ENCODE measurements around the gene NCR3LG1.

NCR3LG1 gene, protein sequence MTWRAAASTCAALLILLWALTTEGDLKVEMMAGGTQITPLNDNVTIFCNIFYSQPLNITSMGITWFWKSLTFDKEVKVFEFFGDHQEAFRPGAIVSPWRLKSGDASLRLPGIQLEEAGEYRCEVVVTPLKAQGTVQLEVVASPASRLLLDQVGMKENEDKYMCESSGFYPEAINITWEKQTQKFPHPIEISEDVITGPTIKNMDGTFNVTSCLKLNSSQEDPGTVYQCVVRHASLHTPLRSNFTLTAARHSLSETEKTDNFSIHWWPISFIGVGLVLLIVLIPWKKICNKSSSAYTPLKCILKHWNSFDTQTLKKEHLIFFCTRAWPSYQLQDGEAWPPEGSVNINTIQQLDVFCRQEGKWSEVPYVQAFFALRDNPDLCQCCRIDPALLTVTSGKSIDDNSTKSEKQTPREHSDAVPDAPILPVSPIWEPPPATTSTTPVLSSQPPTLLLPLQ

DNA sequence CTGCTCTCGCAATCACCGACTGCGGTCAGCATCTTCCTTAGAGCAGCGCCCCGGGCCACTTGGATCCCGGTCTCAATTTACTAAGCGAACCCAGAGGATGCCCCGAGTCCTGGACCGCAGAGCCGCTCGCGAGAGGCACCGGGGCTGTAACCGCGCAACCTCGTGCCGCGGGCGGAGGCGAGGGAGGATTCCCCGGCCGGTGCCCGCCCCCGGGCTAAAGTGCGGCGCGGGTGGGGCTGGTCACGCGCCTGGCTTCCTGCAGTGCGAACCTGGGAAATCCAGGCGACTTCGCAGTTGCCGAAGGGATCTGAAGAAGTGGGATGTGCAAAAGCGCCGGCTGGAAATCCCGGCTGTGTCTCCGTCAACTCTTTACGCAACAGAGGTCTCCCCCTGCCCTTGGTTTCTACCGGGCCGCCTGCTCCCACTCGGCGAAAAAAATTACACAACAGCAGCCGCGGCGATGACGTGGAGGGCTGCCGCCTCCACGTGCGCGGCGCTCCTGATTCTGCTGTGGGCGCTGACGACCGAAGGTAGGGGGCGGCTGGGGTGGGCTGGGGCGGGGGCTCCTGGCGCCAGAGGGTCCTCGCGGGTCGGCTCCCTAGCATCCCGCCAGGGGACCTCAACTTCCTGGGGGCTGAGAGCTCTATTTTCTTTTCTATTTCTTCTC, at the start of gene NCR3LG1:
Gene NCR3LG1, plus strand, starts transcription at position 291 of the 667 bp plus-strand sequence. Its CDS starts 170 bp downstream, at position 461.
- no peak for DNase-seq

DNA sequence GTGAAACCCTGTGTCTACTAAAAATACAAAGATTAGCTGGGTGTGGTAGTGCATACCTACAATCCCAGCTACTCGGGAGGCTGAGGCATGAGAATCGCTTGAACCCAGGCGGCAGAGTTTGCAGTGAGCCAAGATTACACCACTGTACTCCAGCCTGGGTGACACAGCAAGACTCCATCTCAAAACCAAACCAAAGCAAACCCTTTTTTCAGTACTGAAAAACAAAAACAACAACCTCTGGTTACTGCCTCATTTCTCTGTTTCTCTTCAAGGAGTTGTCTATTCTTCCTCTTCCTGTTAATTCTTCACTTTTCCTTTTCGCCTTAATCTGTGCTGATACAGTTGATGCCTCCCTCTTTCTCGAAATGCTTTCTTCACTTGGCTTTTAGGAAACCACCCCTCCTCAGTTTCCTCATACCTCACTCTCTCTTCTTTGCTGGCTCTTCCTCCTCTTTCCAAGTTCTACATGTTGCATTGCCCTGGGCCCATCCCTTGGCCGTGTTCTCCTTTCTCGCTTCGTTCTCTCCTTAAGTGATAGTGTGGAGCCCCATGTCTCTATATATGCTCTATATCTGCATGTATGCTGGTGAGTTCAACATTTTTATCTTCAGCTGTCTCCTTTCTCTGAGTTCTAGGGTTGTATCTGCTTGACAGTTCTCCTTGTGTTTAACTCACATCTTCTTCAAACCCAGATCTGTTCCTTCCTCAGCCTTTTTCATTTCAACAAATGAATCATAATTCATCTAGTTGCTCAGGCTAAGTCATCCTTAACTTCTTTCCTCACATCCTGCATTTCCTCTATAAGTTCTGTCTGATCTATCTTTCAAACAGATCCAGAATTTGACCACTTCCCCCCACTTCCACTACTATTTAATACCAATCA, 38.0 kb upstream of the NCR3LG1 start:
- DNase-seq = no peak

DNA sequence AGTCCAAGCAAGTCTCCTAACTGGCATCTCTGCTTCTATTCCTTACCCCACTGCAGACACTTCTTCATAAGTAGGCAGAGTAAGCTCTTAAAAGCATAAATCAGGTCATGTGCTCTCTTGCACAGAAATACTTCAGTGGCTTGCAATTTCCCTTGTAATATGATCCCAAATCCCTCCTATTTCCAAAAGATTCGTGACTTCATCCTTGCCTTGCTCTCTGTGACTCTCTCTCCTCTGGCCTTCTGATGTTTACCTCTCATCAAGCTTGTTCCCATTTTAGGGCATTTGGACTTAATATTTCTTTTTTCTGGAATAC, 37.4 kb upstream of the NCR3LG1 start:
- no peak for DNase-seq

DNA sequence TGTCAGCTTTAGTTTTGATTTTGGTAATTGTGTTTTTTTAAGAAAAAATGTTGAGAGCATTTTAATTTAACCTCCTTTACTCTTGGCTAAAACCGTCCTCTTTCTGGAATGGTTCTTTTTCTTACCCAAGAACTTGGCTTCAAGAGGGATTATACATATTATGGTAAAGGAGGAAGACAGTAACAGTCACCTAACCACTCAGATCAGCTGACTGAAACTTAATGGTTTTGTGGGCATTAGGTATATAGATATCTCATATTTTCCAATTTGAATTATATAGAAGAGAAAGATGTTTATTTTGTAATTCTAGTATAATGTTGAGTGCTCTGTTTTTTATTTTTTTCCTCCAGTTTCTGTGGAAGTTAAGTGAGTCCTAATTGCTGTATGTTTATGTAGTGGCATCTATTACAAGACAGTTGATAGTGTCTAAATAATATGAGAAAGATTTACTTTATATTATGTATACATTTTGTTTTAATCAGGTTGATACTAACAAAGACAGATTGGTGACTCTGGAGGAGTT, 36.6 kb upstream of the NCR3LG1 start:
- no peak for DNase-seq

DNA sequence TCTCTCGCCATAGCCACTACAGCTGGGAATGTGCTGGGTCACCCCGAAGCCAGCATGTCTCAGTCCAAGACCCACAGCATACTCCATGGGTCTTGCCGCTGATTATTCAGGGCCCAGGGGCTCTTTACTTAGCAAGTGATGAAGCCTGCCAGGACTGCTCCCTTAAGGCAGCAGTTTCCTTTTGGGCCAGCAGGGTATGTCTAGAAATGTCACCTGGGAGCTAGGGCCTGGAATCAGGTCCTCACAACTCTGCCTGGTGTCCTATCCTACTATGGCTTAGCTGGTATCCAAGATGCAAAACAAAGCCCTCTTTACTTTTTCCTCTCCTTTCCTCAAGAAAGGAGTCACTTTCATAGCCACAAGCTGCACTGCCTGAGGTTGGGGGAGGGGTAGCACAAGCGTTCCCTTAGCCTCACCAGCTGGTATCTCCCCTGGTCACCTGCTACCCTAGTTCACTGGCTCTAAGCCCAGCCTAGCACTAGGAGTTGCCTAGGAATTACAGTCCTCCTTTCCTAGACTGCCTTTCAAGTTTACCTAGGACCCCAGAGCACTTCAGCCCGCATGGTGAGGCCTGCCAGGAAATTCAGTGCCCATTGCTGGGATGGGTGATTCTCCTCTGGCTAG, 22.6 kb upstream of the NCR3LG1 start:
- DNase-seq = no peak

DNA sequence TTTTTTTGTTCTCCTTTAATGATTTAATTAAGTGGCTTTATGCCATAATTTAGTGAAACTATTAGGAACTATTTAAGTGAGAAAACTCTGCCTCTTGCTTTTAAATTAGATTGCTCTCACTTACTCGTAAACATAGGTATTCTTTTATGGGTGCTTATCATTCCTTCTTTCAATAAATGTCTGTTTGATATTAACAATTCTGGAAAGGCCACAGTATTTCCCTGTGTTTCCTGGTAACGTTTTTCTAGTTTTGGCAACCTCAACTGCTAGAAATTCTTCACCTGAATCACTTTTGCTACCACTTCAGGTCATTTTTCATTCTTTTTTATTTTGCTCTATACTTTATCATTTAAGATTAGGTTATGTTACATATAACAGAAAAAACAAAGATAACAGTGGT, 19.9 kb upstream of the NCR3LG1 start:
- no peak for DNase-seq

DNA sequence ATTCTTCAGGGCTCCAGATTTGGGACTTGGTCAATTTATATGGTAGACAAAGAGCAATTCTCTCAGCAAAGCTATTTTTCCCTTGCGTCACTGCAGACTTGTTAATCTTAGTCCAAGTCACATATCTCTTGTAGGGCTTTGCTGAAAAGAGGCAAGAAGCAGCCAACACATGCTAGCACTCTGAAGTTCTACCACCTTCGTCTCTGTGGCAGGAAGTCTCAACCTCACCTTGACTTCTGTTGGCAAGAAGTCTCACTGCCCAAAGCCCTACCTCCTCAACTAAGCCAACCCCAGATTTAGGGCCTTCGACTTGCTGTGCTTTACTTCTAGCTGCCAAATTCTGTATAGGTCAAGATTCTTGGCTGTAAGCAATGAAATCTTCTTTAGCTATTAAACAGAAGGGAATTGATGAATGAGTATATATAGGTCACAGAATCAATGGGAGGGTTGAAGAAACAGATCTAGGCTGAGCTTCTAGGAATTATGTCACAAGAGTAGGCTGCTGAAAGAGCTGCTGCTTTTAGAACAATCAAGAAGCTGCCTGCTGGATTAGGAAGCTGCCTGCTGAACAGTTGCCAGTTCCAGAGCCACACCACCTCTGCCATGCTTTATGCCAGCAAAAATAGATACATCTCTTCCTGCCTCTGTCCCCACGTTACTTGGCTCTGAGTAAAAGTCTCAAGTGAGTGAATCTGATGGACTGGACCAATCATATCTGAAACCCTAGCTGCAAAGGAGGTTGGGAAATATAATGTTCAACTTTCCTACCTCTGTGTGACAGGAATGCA, 17.6 kb upstream of the NCR3LG1 start:
- no peak for DNase-seq

DNA sequence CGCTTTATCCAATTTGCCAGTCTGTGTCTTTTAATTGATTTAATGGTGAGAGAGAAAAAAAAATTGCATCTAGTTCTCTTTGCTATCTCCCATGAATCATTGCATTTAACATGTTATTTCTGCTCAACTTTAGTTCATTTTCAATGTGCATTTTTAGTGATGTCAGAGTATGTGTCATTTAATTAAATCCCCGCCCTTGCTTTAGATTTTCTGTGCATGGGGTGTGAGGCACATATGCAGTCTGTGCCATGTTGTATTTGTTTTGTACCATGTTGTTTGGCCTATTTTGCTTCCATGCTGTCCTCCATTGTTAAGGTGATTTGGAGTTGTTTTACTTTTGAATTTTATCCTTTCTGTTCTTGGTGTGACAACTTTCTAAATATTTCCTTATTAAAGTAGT, 8.3 kb upstream of the NCR3LG1 start:
- no peak for DNase-seq

DNA sequence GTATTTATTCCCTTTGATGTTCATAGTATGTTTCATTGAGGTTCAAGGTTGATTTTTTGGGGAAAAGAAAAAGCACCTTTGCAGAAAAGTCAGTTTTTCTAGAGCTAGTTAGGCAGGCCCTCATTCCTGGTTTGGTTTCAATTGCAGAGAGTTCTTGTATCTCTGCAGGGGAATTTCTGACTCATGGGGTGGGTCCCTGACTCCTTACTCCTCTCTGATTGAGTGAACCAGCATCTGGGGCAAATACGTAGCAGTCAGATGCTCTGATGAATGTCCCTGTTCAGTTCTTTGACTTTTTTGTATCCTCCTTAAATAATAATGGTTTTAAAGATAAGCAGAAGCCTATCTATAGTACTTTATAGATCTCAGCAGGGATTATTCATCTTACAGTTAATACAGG, 7.7 kb upstream of the NCR3LG1 start:
- DNase-seq = no peak

DNA sequence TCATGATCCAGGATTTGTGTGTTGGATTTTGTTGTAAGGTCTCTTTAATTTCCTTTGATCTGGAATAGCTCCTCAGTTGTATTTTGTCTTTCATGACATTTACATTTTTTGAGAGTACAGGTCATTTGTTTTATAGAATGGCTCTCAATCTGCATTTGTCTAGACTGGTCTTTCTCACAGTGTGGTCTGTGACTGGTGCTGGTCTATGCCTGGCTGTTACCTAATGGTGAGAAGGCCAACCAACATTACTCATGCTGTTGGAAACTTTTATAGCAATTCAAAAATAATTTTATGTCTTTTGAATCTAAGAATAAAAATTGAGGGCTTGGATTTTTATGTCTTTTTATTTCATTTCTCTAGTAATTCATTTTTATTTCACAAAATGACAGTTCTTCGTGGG, 3.9 kb upstream of the NCR3LG1 start:
- no peak for DNase-seq

DNA sequence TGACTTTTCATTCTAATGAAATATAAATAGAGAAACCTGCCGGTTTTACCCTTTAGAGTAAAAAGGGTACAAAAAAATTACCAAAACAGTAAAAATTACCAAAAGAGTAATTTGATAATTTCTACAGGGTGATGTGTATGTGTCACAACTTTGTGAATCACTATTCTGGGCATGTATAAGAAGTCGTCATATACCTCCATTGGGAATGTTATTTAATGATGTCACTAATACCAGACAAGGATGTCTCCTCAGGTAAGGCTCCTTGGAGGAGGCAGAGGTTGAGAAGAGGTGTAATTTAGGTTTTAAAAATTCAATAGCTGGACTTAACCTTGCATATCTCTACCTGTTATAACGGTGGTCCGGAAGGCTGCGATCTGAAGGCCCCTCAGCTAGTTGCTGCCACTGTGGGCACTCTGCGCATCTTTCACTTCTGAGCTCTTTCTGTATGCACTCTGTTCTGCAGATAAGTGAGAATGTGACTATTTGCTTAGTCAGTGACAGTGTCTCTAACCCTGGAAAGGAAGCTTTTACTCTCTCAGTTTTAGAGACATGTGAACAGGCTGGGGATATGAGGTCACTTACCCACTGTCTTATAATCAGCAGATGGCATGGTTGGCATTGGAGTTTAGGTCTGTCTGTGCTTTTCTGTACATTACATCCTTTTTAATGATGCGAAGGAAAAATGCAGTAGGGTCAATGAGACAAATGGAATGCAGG, 987 bp upstream of the NCR3LG1 start:
- no peak for DNase-seq

DNA sequence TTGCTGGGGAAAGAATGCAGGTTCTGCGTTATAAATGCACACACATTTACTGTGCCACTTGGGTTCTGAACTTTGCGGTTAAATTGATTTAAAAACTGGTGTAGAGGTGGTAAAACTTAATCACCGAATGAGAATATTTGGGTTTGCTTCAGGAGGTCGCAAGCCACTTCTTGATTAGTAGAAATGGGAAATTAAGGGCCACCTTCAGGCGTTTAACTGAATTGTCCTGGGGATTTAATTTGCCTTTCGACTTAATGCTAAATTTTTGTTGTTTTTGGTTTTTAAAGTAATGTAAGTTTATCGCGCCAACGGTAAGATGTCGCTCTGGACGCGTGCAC, 459 bp upstream of the NCR3LG1 start:
- DNase-seq = no peak

DNA sequence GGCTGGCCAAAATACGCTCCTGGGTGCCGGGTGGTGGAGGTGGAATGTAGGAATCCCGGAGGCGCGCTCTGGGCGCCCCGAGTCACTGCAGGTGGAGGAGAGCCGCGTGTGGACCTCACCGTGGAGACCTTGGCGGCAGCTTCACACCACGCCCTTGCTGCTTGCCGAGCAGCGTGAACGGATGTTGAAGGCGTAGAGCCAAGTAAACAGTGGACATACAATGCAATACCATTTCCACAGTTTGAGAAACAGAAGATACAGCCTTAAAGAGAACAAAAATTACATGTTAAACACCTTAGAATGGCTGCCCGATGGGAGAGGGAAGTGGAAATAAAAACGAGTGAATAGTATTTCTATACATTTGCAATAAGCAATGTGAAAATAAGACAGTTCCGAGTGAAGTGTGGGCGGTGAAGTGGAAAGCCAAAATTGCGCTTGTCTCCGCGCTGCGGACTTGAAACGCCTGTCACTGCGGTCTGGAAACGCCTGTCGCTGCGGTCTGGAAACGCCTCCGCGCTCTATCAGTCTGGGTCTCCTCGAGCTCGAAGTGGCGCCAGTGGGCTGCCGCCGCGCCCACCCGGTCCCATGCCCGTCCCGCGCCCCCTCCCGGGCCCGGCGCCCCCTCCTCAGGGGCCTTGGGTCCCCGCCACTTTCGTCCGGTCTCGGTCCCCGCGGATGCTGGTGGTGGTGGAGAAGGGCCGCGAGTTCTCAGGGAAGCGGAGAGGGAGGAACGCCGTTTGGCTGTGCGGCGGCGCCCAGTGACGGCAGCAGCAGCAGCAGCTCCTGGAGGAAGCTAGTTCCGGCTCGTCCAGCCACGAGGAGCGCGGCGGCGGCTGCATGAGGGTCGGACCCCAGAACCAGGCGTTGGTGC, 1.6 kb downstream of the NCR3LG1 start:
- peak; percentile 25 to 80 for DNase-seq

DNA sequence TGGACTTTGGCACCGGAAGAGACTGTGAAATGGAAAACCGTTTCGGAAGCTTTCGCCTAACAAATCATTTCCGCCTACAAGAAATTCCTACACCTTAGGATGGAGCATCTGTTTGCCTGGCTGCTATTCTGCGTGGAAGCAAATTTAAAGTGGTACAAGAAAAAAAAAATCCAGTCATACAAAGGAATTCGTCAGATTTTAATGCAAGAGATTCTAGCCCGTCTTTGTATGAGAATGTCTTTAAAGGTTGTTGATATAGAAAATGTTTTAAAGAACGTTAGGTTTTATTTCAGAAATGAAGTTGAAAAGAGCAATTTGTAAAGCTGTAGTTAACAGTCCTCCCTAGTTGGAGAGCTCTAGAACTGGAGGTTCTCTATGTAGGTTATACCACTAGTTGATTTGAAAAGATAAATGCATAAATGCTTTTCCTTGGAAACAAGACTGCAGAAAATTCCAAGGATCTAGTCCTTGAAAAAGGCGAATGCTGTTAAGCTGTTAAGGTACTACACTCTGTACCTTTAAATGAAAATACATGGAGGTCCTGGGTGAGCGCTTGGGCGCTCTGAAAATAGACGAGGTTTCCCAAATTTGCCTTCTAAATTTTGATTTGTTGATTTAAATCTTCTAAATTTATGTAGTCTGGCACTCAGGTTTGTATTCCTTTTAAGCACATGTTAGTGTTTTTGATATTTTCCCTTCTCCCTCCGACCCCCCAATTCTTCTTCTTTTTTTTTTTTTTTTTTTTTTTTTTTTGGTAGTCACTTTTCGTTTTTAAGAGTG, 2.4 kb downstream of the NCR3LG1 start:
- peak in 1 of 2 experiments; percentile 34 for DNase-seq

DNA sequence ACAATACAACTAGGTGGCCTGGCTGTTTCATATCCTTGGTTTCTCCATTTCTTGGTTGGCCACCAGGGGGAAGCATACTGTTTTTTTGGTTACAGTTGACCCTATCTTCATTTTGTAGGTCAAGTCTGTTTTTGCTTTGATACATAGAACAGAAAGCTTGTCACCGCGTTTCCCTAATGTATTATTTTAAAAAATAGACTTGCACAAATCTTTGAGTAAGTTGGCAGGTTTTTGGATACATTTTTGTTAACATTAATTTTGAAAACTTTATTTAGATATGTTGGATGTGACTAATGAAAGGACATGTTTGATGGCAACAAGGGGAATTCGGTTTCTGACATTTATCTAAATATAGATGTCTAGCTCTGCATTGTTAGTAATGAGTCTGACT, 3.0 kb downstream of the NCR3LG1 start:
- DNase-seq = peak; percentile 54 to 79

DNA sequence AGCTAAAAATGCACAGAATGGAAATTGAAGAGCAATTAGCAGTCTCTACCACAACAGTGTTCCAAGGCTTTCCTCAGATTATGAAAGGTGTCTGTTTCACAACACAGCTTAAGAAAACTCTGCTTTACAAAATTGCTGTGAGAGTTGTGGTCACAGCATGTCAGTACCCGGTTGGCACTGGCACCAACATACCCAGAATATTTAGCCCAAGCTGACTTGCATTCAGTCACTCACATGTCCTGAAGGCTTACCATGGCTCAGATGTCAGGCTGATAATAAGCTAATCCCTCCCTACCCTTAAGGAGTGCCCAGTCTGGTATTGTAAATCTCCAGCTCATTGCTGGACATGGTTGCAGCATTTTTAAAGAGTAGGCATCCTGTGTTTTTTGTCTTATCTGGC, 14.9 kb downstream of the NCR3LG1 start:
- DNase-seq = no peak

DNA sequence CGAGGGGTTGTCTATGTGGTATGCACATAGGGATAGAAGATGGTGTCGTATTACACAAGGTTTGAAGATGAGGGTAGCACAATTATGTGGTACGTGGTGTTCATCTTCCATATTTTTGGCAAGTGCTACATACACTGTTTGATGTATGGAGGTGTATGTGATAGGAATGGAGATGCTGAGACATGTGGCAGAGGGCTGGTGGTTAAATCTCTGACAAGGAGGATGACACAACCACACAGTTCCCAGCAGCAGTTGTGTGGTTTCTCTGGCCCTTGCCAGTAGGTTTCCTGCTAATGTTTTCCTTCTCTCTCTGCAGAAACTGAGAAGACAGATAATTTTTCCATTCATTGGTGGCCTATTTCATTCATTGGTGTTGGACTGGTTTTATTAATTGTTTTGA, 17.0 kb downstream of the NCR3LG1 start:
- DNase-seq = no peak

DNA sequence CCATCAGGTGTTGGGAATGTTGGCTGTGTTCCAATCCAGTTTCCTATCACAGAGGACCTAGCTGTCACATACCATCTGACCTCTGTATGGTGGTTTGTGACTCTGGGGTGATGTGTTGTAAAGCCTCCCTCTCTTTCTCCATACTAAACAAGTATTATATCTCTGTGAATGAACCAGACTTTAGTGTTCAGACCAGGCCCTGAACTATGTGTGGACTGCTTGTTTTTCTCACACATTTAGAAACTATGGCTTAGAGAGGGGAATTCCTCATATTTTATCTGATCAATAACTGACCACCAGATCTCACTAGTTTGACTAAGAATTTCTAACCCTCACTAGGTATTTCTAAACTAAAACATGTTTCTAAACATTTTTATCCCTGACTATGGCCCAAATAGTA, 17.5 kb downstream of the NCR3LG1 start:
- DNase-seq = no peak

DNA sequence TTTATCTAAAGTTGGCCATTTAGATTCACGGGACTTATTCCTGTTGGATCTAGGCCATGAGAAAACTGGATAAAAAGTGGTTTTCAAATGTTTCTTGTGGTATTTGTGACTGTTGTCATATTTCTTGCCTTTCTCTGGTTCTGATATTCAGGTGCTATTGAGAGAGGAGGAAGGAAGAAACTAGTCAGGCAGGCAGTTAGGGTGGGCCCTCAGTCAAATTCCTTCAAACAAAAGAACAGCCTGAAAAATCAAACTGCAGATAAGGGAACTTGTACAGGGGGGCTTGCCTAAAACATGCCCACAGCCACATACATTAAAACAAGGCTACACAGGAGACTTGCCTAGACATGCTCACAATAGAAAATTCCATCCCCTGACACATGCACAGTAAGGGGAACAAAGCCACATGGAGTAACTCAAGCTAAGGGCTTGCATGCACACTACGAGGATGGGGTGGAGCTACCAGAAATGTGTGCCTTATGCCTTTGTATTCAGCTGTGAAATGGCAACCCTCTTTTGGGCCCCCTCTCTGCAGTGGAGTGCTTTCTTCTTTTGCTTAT, 18.2 kb downstream of the NCR3LG1 start:
- DNase-seq = no peak
